GM12892 (cell line): ENCODE measurements around the gene TMEM131.

Experiments
- DNase-seq: peaks from one replicate; pipeline ENCODE4 v3.0.0; 2011; ENCODE audit not compliant: insufficient read length
- FAIRE-seq: peaks from 2 replicates; lab custom pipeline; 2011; peaks lifted over from hg19 to GRCh38; lab: Jason Lieb, UNC
- POLR2A ChIP-seq: IDR thresholded peaks from 2 replicates; pipeline ENCODE4 v1.6.1; 2011; ENCODE audit warnings: low read depth, low read length, control low read depth
- POLR2AphosphoS5 ChIP-seq: IDR thresholded peaks from 2 replicates; pipeline ENCODE4 v1.6.1; 2011; ENCODE audit warnings: low read depth, low read length, control low read depth
- TAF1 ChIP-seq: IDR thresholded peaks from 2 replicates; pipeline ENCODE4 v1.6.1; 2011; ENCODE audit warnings: low read depth, mild to moderate bottlenecking, control low read depth, low read length, borderline replicate concordance

TMEM131 gene

DNA sequence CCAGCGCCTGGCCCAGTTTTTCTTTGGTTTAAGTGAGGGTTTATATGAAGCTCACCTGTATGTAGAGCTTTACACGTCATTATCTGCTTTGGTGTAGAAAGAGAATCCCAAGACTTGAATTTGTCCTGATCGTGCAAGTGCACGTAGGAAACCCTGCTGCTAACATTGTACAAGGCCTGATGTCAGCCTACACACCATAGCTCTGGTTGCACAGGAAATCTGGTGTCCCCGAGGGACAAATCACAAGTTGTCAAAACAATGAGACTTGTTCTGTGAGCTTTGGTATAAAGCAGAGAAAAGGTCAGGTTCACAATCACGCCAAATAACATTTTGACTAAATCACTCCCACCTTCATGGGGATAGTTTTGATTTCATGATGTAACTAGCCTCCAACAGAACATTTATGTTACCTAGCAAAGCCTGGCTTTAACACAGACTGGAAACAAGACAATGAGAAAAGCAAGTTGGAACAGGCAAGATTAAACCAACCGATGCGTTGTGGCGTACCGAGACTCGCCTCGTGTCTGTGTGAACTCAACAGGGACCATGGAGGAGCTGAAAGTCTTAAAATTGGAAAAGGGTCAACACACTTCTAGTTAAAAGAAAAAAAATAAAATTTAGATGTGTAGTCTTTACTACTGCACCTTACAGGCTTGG is 240.9 kb downstream of the TMEM131 start:
- DNase-seq (no peak), FAIRE-seq (no peak)
- no peak for TF ChIP-seq POLR2AphosphoS5
- no peak for TF ChIP-seq TAF1
- TF ChIP-seq POLR2A = no peak

DNA sequence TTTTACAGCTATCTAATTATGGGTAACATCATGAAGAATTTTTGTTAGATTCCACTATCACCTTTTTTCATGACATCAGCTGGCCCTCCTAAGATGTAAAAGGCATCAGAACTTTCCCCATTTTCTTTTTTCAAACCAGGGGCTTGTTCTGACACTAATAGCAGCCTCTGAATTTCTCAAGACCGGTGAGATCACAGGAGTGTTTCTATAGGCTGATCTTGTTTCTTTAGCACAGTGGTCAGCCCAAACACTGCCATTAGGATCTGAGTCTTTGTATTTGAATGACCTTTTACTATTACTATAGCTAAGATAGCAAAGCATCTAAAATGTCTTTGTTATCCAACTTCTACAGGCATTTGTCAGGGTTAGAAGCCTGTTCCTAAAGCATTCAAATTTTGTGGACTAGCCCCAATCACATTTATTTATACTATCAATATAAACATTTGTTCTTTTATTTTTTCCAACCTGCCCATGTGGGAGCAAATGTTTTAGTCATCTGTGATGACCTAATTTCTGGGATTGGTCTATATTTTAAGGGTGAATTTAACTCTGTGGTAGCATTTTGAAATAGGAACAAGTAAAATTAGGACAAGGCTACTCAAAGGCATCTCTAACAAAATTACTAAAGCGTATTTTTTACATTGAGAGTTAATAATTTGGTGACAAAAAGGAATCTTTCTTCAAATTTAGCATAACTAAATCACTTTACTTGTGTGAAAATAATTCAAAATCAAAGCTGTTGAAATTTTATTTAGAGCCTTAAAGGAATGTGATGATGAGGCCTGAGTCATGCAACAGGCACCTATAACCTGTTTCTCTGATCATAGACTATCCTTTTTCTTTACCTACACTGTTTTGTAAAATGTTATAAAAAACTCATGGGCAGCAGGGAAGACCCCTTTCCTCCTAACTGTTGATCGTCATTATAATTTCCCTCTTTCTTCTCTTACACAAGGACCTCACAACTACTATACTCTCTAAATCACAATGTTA is 243.1 kb downstream of the TMEM131 start:
- TF ChIP-seq POLR2AphosphoS5 (no peak), TAF1 (no peak), POLR2A (no peak)
- DNase-seq (no peak), FAIRE-seq (no peak)

DNA sequence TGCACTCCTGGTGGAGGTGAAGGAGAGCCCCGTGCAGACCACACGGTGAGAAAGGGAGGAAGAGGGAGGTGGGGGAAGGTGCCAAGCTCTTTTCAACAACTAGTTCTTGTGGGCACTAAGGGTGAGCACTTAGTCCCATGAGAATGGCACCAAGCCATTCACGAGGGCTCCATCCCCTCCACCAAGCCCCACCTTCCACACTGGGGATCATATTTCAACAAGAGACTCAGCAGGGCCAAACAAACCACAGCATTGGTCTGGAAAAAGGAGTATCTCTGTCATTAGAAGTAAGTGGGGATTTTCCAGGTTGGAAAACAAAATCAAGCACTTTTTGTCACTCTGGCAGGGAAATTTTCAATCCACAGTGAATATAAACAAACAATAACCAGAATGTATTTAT is 244.0 kb downstream of the TMEM131 start:
- DNase-seq (no peak), FAIRE-seq (no peak)

DNA sequence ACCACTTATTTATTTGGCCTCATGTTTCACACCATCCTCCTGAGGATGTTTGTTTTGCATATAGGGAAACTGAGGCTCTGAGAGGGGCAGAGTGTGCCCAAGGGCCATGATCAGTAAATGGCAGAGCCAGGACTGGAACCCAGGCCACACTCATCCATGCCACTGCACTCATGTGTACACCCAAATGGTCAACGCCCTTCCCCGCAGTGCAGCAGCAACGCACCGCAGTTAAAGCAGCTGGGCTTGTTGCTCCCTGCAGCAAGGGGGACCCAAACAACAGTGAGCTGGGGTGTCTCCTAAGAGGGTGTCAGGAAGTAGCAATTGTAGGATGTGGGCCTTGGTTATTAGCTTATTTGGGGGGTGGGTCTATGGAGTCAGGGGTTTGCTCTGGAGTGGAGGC is 245.7 kb downstream of the TMEM131 start:
- TF ChIP-seq POLR2AphosphoS5 (no peak), TAF1 (no peak), POLR2A (no peak)
- FAIRE-seq (no peak), DNase-seq (no peak)

More for the DNA sequence above, 244.0 kb downstream of the TMEM131 start:
- TF ChIP-seq POLR2AphosphoS5 = no peak
- TF ChIP-seq POLR2A = no peak
- no peak for TF ChIP-seq TAF1

DNA sequence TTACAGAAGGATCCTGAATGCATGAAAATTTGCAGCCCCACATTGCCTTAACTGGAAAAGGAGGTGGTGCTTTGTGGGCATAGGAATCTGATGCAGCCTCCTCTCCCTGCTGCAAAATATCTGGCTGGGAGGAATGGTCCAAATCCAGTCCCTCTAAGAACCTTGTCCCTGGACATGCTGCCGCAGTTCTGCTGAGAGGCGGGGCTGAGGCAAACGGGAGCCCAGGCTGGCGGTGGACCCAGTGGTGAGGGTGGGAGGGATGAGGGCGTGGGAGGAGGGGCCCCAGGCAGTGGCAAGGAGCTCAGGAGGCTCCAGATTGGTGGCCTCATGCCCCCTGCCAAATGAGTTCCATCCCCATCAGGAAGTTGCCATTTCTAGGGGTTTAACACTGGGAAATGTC is 246.2 kb downstream of the TMEM131 start:
- TF ChIP-seq POLR2AphosphoS5 (no peak), TAF1 (no peak), POLR2A (no peak)
- no peak for DNase-seq
- no peak for FAIRE-seq

DNA sequence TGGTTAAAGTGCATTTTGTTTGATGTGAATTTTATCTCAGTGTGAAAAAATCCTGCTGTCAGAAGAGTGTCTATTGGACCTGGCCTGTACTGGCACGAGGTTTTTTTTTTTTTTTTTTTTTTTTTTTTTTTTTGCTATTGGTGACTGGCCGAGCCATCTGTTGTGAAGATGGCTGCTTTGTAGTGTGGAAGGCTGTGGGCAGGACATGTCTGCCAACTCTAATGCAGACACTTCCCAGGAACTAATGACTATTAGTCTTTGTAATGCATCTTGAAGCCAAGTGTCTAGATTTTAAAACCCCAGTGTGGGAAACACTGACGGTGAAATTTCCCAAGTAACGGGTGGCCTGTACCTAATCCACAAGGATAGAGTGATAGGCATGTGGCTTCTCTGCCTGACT is 248.0 kb downstream of the TMEM131 start:
- DNase-seq (no peak), FAIRE-seq (no peak)
- TF ChIP-seq TAF1 (no peak), POLR2A (no peak), POLR2AphosphoS5 (no peak)

DNA sequence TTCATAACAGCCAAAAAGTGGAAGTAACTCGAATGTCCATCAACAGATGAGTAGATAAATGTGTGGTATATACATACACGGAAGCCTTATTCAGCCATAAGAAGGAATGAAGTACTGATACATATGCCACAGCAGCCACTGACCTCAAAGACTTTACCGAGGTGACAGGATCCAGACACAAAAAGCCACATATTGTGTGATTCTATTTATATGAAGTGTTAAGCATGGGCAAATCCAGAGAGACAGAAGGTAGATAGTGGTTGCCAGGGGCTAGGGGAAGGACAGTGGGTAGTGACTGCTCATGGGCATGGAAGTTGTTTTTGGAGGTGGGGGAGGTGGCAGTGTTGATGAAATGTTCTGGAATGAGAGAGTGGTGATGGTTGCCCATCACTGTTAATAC is 248.5 kb downstream of the TMEM131 start:
- no peak for DNase-seq
- no peak for FAIRE-seq
- TF ChIP-seq POLR2A (no peak), TAF1 (no peak), POLR2AphosphoS5 (no peak)

DNA sequence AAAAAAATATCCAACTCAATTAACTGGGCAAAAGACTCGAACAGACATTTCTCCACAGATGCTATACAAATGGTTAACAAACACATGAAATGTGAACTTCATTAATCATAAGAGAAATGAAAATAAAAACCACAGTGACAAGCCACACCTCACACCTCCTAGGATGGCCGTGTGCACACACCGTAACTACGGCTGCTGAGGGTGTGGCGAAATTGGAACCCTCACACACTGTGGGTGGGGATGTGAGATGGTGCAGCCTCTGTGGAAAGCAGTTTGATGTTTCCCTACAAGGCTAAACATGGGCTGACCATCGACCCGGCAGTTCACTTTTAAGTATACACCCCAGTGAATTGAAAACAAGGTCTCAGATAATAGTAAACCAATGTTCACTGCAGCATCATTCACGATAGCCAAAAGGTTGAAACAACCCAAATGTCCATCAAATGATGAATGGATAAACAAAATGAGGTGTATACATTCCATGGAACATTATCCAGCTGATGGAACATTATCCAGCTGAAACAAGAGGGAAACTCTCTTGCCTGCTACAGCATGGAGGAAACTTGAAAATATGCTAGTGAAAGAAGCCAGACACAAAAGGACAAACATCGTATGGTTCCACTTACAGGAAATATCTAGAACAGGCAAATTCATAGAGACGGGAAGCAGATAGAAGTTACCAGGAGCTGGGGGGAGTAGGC is 250.1 kb downstream of the TMEM131 start:
- FAIRE-seq (peak; percentile 40), DNase-seq (no peak)
- TF ChIP-seq POLR2A (no peak), POLR2AphosphoS5 (no peak), TAF1 (no peak)

DNA sequence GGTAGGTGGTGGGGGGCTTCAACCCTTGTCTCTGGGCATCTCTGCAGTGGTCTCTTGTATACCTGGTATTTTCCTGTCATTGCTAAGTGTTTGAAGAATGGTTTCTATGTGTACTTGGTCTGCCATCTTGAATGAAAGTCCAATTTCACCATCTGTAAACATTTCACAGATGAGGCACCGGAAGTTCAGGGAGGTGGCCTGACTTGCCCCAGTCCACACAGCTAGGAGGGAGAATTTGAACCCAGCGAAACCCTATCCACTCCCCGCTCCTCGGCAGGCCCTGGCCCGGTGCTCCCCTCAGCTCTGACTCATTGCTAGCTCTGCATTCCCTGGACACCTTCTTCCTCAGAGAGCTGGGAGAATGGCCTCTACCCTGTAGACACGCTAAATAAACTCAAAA is 251.8 kb downstream of the TMEM131 start:
- no peak for FAIRE-seq
- no peak for TF ChIP-seq POLR2A
- no peak for TF ChIP-seq TAF1
- no peak for TF ChIP-seq POLR2AphosphoS5
- no peak for DNase-seq

DNA sequence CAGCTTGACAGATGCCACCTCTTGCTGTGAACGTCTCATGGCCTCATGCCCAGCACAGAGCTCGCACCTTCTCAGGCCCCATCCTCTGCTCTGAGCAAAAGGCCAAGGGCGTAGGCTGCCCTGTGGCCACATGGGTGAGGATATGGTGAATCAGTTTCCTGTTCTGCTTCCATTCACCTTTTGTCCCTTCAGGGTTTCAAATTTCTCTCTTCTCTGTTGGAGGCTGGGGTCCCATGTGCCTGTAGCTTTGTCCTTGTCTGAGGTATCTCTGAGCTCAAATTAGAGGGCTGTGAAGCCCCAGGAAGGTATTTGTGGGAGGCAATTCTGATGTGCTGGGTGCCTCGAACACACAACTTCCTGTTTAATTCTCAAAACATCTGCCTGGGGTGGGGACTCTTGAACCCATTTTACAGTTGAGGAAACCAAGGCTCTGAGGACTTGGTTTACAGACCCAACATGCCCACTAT is 253.3 kb downstream of the TMEM131 start:
- DNase-seq = no peak
- no peak for FAIRE-seq
- TF ChIP-seq POLR2AphosphoS5 (no peak), POLR2A (no peak)

DNA sequence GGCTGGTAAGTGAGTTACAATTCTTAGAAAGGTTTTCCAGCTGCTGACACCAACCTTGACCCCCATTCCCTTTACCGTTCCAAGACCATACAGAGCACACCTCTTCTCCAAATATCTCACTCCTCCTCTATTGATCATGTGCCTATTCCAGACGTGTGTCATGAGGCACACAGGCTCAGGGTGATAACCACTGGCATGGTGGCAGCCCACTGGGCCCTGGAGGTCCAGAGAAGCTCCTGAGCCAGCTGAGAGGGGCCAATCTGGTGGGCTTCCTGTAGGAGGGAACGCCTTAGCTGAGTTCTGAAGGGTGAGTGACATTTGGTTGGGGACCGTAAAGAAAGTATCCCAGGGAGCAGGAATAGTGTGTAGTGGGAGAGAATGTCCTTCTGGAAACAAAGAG is 254.1 kb downstream of the TMEM131 start:
- TF ChIP-seq POLR2A (no peak), TAF1 (no peak), POLR2AphosphoS5 (no peak)
- DNase-seq (no peak), FAIRE-seq (no peak)
